Endothelial cell of umbilical vein (primary cell): Measurements from ENCODE around the gene GSG1L.

ENCODE experiments used
- EZH2 ChIP-seq: IDR thresholded peaks from 2 replicates; pipeline ENCODE4 v1.6.1; 2012; ENCODE audit warnings: borderline replicate concordance, low read depth, mild to moderate bottlenecking, moderate library complexity, low read length, inconsistent platforms; ENCODE audit not compliant: severe bottlenecking
- FOS ChIP-seq: IDR thresholded peaks from 2 replicates; pipeline ENCODE4 v1.6.1; 2011; ENCODE audit warnings: mild to moderate bottlenecking, low read length, moderate library complexity, borderline replicate concordance; ENCODE audit not compliant: insufficient read depth
- JUN ChIP-seq: IDR thresholded peaks from 2 replicates; pipeline ENCODE4 v1.6.1; 2011; ENCODE audit warnings: borderline replicate concordance, low read depth; ENCODE audit not compliant: insufficient read length, insufficient read depth
- MYC ChIP-seq: IDR thresholded peaks from one replicate; pipeline ENCODE4 v1.6.1; 2011; ENCODE audit warnings: mild to moderate bottlenecking, low read depth, low read length
- POLR2A ChIP-seq: IDR thresholded peaks from 2 replicates; pipeline ENCODE4 v1.6.1; 2012; ENCODE audit warnings: low read depth, mild to moderate bottlenecking, control low read depth, low read length
- POLR2AphosphoS5 ChIP-seq: IDR thresholded peaks from 2 replicates; pipeline ENCODE4 v1.6.1; 2012; ENCODE audit warnings: low read depth, mild to moderate bottlenecking, control low read depth, low read length, moderate library complexity; ENCODE audit not compliant: insufficient read depth
- TF ChIP-seq, protein P1 (sequence below), 2 donors: IDR thresholded peaks; 1 replicate in 1 of 2; 2 replicates in 1 of 2; pipeline ENCODE4 v1.5.1; 2011; ENCODE audit warnings: low read length in 2 of 2, mild to moderate bottlenecking in 2 of 2, moderate library complexity in 2 of 2, control low read depth in 1 of 2, inconsistent platforms in 1 of 2, low read depth in 1 of 2; ENCODE audit not compliant: insufficient read depth in 1 of 2; ENCODE audit errors: extremely low read depth in 1 of 2
- TF ChIP-seq, protein P2 (sequence below): IDR thresholded peaks from 2 replicates; pipeline ENCODE4 v1.6.1; 2011; ENCODE audit not compliant: insufficient read depth, insufficient read length

DNA sequence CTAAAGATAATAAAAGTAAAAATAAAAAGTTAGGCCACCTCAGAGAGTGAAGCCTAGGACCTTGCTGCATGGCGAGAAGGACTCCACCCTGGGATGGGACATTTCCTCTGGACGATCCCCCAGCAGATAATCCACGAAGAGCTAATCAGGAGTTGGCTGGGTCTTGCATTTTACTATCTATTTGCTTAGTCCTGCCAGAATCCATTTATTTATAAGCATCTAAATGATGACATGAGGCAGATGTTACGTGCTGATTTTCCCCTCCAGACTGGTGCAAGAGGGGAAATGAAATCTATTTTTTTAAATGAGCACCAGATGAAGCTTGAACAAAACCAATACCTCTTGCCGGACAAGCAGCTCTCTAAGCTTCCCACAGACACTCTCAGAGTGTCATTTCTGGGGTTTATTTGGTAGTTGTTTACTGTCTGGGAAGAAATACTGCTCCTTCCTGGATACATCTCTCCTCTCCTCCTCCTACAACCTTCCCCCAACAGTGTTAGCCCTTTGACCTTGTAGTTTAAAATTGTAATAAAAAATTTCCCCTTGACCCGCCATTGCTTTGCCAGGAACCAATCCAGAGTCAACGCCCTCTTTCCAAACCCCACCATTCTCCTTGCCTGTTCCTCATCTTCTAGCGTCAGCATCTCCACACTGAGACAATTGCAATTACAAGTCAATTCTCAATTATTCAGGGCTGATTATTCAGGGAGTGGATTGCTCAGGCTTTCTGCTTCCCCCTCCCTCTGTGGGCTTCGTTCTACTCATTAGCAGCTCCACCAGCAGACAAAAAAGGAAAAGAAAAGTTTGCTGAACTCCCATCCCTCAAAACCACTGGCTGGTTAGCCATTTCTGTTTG lies 63.0 kb downstream of the GSG1L start:
- no peak for TF ChIP-seq POLR2A
- TF ChIP-seq POLR2AphosphoS5: no peak
- no peak for TF ChIP-seq EZH2
- TF ChIP-seq, protein P1, sequence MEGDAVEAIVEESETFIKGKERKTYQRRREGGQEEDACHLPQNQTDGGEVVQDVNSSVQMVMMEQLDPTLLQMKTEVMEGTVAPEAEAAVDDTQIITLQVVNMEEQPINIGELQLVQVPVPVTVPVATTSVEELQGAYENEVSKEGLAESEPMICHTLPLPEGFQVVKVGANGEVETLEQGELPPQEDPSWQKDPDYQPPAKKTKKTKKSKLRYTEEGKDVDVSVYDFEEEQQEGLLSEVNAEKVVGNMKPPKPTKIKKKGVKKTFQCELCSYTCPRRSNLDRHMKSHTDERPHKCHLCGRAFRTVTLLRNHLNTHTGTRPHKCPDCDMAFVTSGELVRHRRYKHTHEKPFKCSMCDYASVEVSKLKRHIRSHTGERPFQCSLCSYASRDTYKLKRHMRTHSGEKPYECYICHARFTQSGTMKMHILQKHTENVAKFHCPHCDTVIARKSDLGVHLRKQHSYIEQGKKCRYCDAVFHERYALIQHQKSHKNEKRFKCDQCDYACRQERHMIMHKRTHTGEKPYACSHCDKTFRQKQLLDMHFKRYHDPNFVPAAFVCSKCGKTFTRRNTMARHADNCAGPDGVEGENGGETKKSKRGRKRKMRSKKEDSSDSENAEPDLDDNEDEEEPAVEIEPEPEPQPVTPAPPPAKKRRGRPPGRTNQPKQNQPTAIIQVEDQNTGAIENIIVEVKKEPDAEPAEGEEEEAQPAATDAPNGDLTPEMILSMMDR (IDR thresholded peaks at IDR 0.05; ENCODE audit: extremely low read depth in 1 of 2, insufficient read depth in 1 of 2, low read depth in 1 of 2, low read length in 2 of 2): no peak
- TF ChIP-seq MYC: no peak
- TF ChIP-seq JUN: no peak
- TF ChIP-seq FOS: no peak
- TF ChIP-seq, protein P2, sequence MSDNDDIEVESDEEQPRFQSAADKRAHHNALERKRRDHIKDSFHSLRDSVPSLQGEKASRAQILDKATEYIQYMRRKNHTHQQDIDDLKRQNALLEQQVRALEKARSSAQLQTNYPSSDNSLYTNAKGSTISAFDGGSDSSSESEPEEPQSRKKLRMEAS: no peak
